ENCODE data around the gene ZNF384. TPM values are rescaled to one million over a fixed set of nuclear protein-coding genes. Genes with fewer than 3 reads are reported as not detected.

The ZNF384 gene
- total and polyA plus RNA-seq, 7 donors: 22.7 to 40.3 (median 28.8) TPM

DNA sequence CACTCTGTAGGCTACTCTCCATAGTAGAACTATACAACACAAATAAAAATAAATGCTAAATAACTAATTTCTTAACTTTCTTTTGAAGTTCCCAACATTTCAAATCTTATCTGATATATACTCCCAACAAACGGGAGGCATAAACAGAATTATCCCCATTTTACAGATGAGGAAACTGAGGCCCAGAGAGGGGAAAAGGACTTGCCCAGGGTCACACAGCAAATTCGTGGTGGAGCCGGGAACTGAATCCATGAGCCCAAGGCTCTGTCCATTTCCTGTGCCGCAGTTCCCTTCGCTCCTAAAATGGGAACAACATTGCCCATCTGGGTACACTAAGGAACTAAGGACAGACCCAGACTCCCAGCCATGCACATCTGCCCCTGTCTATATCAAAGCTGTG is 12.2 kb downstream of the ZNF384 start:
- no peak overlapping the region for H3K27ac ChIP-seq
- H3K4me1 ChIP-seq: no peaks in the 10 kb centered on the region
- TF ChIP-seq CTCF (IDR thresholded peaks at IDR 0.05) (no peak), EP300 (IDR thresholded peaks at IDR 0.05) (no peak), POLR2A (IDR thresholded peaks at IDR 0.05) (no peak), POLR2AphosphoS5 (IDR thresholded peaks at IDR 0.05) (no peak)
- no peaks in the 10 kb centered on the region for H3K9me3 ChIP-seq
- intact Hi-C loops (cut with DNase I): no loop called here
- H3K4me3 ChIP-seq: no peak overlapping the region
- peaks cover 43 to 97% (median 62%) of the 10 kb centered on the region in 4 donors for H3K36me3 ChIP-seq
- 94 to 96% methylated on average over 5 of the region's 5 CpGs for WGBS, 2 donors
- no peak for DNase-seq
- H3K27me3 ChIP-seq: no peaks in the 10 kb centered on the region

DNA sequence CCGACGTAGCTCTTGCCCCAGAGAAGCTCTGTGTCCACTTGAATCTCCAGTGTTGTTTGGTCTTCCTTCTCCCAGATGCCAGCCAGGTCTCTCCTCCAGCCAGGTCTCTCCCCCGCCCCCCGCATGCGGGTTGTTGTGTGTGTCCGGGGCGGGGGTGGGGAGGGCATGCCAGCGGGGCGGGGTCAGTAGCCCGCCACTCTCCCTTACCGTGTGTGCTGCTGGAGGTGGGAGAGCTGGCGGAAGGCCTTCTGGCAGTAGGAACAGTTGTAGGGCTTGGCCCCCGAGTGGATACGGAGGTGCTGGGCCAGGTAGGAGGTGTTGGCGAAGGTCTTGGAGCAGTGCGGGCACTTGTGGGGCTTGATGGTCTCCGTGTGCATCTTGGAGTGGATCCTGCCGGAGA is 17.0 kb downstream of the ZNF384 start:
- Histone ChIP-seq H3K36me3 (peaks cover 42 to 100% (median 86%) of the 10 kb centered on the region in 4 donors), H3K27ac (no peak overlapping the region), H3K4me3 (no peak overlapping the region), H3K4me1 (no peaks in the 10 kb centered on the region), H3K9me3 (no peaks in the 10 kb centered on the region), H3K27me3 (no peaks in the 10 kb centered on the region)
- intact Hi-C loops (cut with DNase I): no loop called here
- DNase-seq: peak; percentile 46
- no peak for TF ChIP-seq CTCF (IDR thresholded peaks at IDR 0.05)
- no peak for TF ChIP-seq EP300 (IDR thresholded peaks at IDR 0.05)
- no peak for TF ChIP-seq POLR2A (IDR thresholded peaks at IDR 0.05)
- TF ChIP-seq POLR2AphosphoS5 (IDR thresholded peaks at IDR 0.05): no peak
- WGBS, 2 donors: 92 to 93% methylated on average over 18 of the region's 18 CpGs

DNA sequence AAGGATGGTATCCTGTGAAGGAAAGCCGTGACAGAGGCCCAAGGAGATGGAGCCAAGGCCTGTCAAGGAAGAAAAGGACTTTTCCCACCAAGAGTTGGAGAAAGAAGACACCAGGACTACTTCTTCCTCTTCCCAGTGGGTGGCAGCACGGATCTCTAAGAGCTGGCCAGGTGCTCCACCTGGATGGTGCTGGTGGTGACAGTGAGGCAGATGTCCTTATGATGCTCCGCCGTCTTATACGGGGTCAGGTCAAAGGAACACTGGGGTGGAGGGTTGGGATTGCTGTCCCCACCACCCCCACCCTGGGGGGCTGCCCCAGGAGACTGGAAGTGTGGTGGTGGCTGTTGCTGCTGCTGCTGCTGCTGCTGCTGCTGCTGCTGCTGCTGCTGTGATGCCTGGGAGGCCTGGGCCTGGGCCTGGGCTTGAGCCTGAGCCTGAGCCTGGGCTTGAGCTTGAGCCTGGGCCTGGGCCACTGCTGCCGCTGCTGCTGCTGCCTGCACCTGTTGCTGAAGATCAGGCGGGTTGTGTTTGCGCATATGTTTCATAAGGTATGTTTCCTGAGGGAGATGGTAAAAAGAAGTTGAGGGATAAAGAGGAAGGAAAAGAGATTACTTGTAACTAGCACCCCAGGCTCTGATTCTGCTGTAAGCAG is 21.5 kb downstream of the ZNF384 start:
- peak; percentile 52 for DNase-seq
- no peak for TF ChIP-seq CTCF (IDR thresholded peaks at IDR 0.05)
- TF ChIP-seq EP300 (IDR thresholded peaks at IDR 0.05): no peak
- no peak for TF ChIP-seq POLR2A (IDR thresholded peaks at IDR 0.05)
- TF ChIP-seq POLR2AphosphoS5 (IDR thresholded peaks at IDR 0.05): no peak
- H3K4me1 ChIP-seq: no peaks in the 10 kb centered on the region
- WGBS, 2 donors: 75 to 82% methylated on average over 8 of the region's 8 CpGs
- H3K27me3 ChIP-seq: no peaks in the 10 kb centered on the region
- H3K27ac ChIP-seq: no peak overlapping the region
- intact Hi-C loops (cut with DNase I): no loop called here
- H3K9me3 ChIP-seq: no peaks in the 10 kb centered on the region
- peaks cover 26 to 61% (median 56%) of the 10 kb centered on the region in 4 donors for H3K36me3 ChIP-seq
- no peak overlapping the region for H3K4me3 ChIP-seq

- 94 to 99% methylated on average over 2 of the region's 2 CpGs for WGBS, 2 donors
These were observed 23.0 kb downstream of the ZNF384 start for GRCh38 chr12:6666211-6666610.

More at GRCh38 chr12:6666211-6666610, 23.0 kb downstream of the ZNF384 start:
- TF ChIP-seq POLR2A (IDR thresholded peaks at IDR 0.05): no peak
- no peak for TF ChIP-seq EP300 (IDR thresholded peaks at IDR 0.05)
- TF ChIP-seq POLR2AphosphoS5 (IDR thresholded peaks at IDR 0.05): no peak
- TF ChIP-seq CTCF (IDR thresholded peaks at IDR 0.05): no peak
- Histone ChIP-seq H3K4me3 (no peak overlapping the region), H3K4me1 (peaks cover 0 to 13% (median 11%) of the 10 kb centered on the region in 4 donors), H3K36me3 (peaks cover 12 to 46% (median 43%) of the 10 kb centered on the region in 4 donors), H3K27me3 (no peaks in the 10 kb centered on the region), H3K27ac (no peak overlapping the region), H3K9me3 (no peaks in the 10 kb centered on the region)
- DNase-seq: no peak
- intact Hi-C loops (cut with DNase I): no loop called here

Measured in sigmoid colon (tissue), 7 donors.